HepG2 (cell line): ENCODE results near the gene CSTB.

ENCODE experiments used
- ELF4 ChIP-seq: sonication (generic); formaldehyde crosslinking; IDR thresholded peaks from 2 replicates; pipeline ENCODE4 v1.5.0; 2020; ENCODE audit warnings: missing genetic modification reagents, mild to moderate bottlenecking, moderate library complexity, borderline replicate concordance
- HNF1A ChIP-seq, 2 experiments: sonication (generic) in 1 of 2; formaldehyde crosslinking in 1 of 2; IDR thresholded peaks; 2 replicates each; pipeline versions ENCODE4 v1.4.0 to v1.6.1; 2016 to 2020; ENCODE audit warnings: borderline replicate concordance in 1 of 2, low read depth in 1 of 2, mild to moderate bottlenecking in 1 of 2, missing genetic modification reagents in 1 of 2
- HNRNPUL1 ChIP-seq: fragments of 200-400 bp; formaldehyde crosslinking; IDR thresholded peaks from 2 replicates; pipeline ENCODE4 v1.6.1; 2017; ENCODE audit warnings: low read depth, mild to moderate bottlenecking, low read length, moderate library complexity
- POLR2A ChIP-seq, 2 experiments: IDR thresholded peaks; 2 replicates each; pipeline ENCODE4 v1.6.1; 2011; ENCODE audit warnings: low read depth in 2 of 2, low read length in 2 of 2, mild to moderate bottlenecking in 1 of 2, moderate library complexity in 1 of 2; ENCODE audit not compliant: insufficient read depth in 1 of 2
- ZEB1 ChIP-seq: IDR thresholded peaks from 2 replicates; pipeline ENCODE4 v1.6.1; 2012; ENCODE audit warnings: mild to moderate bottlenecking, low read depth, inconsistent platforms; ENCODE audit not compliant: insufficient replicate concordance
- ZNF747 ChIP-seq: sonication (generic); formaldehyde crosslinking; IDR thresholded peaks from 2 replicates; pipeline ENCODE4 v1.8.1; 2023; ENCODE audit warnings: missing genetic modification reagents, mild to moderate bottlenecking, borderline replicate concordance

GRCh38 chr21:43728154-43728466, 48.0 kb downstream of the CSTB start:
- TF ChIP-seq ZNF747 (no peak), POLR2A (IDR thresholded peaks at IDR 0.05; ENCODE audit: insufficient read depth in 1 of 2, low read depth in 2 of 2, low read length in 2 of 2) (no peak), ZEB1 (no peak), HNRNPUL1 (no peak), ELF4 (CRISPR knock-in tag) (no peak), HNF1A (IDR thresholded peaks at IDR 0.05; ENCODE audit: low read depth) (no peak), HNF1A (CRISPR knock-in tag; IDR thresholded peaks at IDR 0.05; ENCODE audit: borderline replicate concordance) (no peak)
